Adrenal gland (tissue), 12 donors: ENCODE data around the gene CMYA5. TPM values are rescaled to one million over a fixed set of nuclear protein-coding genes. Genes with fewer than 3 reads are reported as not detected.
"Not testable (repeated sequence)": the region's sequence is repeated elsewhere in the genome, so short reads cannot be mapped to it uniquely, and the experiment has no call there.

Source experiments
- DNase-seq, 7 donors: peaks; one replicate each; pipeline ENCODE4 v3.0.0-alpha.2; 2019 to 2020
- H3K27ac ChIP-seq, 5 donors: fragments of 200-600 bp; sonication (generic) in 4 of 5; 1 replicate in 3 of 5; 2 replicates in 2 of 5; pipeline versions ENCODE4 v1.5.1 to v1.8.0; 2016 to 2020; ENCODE audit warnings: mild to moderate bottlenecking in 1 of 5
- H3K27me3 ChIP-seq: fragments of 200-600 bp; 2 replicates; pipeline ENCODE4 v1.8.0; 2021
- H3K36me3 ChIP-seq, 2 donors: fragments of 200-600 bp; replicated peaks in 1 of 2; 1 replicate in 1 of 2; 2 replicates in 1 of 2; pipeline versions ENCODE4 v1.5.1 to v1.8.0; 2018 to 2022
- H3K4me1 ChIP-seq, 2 donors: fragments of 200-600 bp; replicated peaks in 1 of 2; 1 replicate in 1 of 2; 2 replicates in 1 of 2; pipeline versions ENCODE4 v1.5.1 to v1.8.0; 2018 to 2021
- H3K4me3 ChIP-seq, 4 donors: fragments of 200-600 bp; sonication (generic) in 3 of 4; one replicate each; pipeline ENCODE4 v1.5.1; 2016 to 2018
- H3K9me3 ChIP-seq, 3 donors: fragments of 200-600 bp; sonication (generic) in 1 of 3; replicated peaks in 1 of 3; 1 replicate in 2 of 3; 2 replicates in 1 of 3; pipeline versions ENCODE4 v1.5.1 to v1.8.0; 2016 to 2021
- CTCF ChIP-seq, 6 experiments: fragments of 450-650 bp in 4 of 6; fragments of 200-600 bp in 2 of 6; sonication (generic) in 1 of 6; IDR thresholded peaks; 1 replicate in 5 of 6; 2 replicates in 1 of 6; pipeline versions ENCODE4 v1.5.1 to v1.8.0; 2016 to 2021; ENCODE audit warnings: antibody characterized with exemption in 6 of 6, mild to moderate bottlenecking in 2 of 6, moderate library complexity in 1 of 6
- POLR2A ChIP-seq, 2 donors: fragments of 450-650 bp; IDR thresholded peaks; one replicate each; pipeline ENCODE4 v1.6.1; 2017; ENCODE audit warnings: antibody characterized with exemption in 2 of 2, mild to moderate bottlenecking in 2 of 2, moderate library complexity in 1 of 2
- WGBS, 4 donors: extraction: QIAGEN DNeasy Blood & Tissue Kit in 2 of 4; methylation state at CpG; one replicate each; pipeline versions ENCODE4 v1.1.5 to v1.1.7; 2013 to 2017; 5-methylcytosine and 5-hydroxymethylcytosine counted together
- intact Hi-C, 2 donors: fragments of 100-400 bp; cut with DNase I; formaldehyde crosslinking; loops; one replicate each; pipeline versions ENCODE4 v1.14.1 to v1.15.0; 2022 to 2023
- polyA plus RNA-seq, 3 donors: library from polyadenylated mRNA; stranded (reverse); fragments of 200-250 nt in 2 of 3; fragments of 350-450 nt in 1 of 3; fragmentation: Illumina TruSeq in 1 of 3; extraction: RNeasy Lipid Tissue Mini Kit (QIAGEN cat#74804) in 1 of 3; gene quantifications; one replicate each; pipeline ENCODE4 v1.2.3, GENCODE V29; 2013 to 2014
- total RNA-seq, 9 donors: library from RNA; depleted of rRNA in 4 of 9; stranded (reverse); fragments of >200 nt in 4 of 9; fragments of 120-200 nt in 1 of 9; fragmentation: NEBNext Ultra II Directional in 1 of 9; extraction: Animal tissue kit (Norgen Biotek cat#: 25700) in 1 of 9; gene quantifications; one replicate each; pipeline versions ENCODE4 v1.1.0 to v1.2.4, GENCODE V29; 2013 to 2023
- donor health status: healthy with polysubstance abuse.
- donor health status: Bipolar disorder and iron deficiency.
- donor health status: DM: yes; HTN: yes; CAD: no.
- donor health status: DM: no; HTN: no; CAD: no.
- donor health status: DM: no; HTN: no; CAD: no.
- donor health status: DM: yes; HTN: yes; CAD: no.

The CMYA5 gene
- total and polyA plus RNA-seq, 12 donors, result 0.11 to 5.6 (median 0.40) TPM

GRCh38 chr5:79703381-79703645 lies 13.7 kb downstream of the CMYA5 start:
- Histone ChIP-seq H3K27ac (no peak overlapping the region), H3K27me3 (no peaks in the 10 kb centered on the region), H3K4me1 (no peaks in the 10 kb centered on the region), H3K9me3 (no peaks in the 10 kb centered on the region), H3K36me3 (no peaks in the 10 kb centered on the region), H3K4me3 (no peak overlapping the region)
- TF ChIP-seq CTCF (IDR thresholded peaks at IDR 0.05) (no peak), POLR2A (IDR thresholded peaks at IDR 0.05) (no peak)
- intact Hi-C loops, result no loop called here
- 85 to 92% (median 90%) methylated on average over 1 of the region's 1 CpG for WGBS, 4 donors
- no peak for DNase-seq

- TF ChIP-seq POLR2A (IDR thresholded peaks at IDR 0.05) (no peak), CTCF (IDR thresholded peaks at IDR 0.05) (no peak)
- no peak for DNase-seq
- no peak overlapping the region for H3K4me3 ChIP-seq
- no peaks in the 10 kb centered on the region for H3K36me3 ChIP-seq
- no peaks in the 10 kb centered on the region for H3K9me3 ChIP-seq
- H3K27ac ChIP-seq, result no peak overlapping the region
- no peaks in the 10 kb centered on the region for H3K4me1 ChIP-seq
- intact Hi-C loops, result no loop called here
- no peaks in the 10 kb centered on the region for H3K27me3 ChIP-seq
Observed at GRCh38 chr5:79704553-79704952, 14.9 kb downstream of the CMYA5 start.

GRCh38 chr5:79705632-79706031 lies 16.0 kb downstream of the CMYA5 start:
- Histone ChIP-seq H3K27ac (no peak overlapping the region), H3K36me3 (no peaks in the 10 kb centered on the region), H3K9me3 (no peaks in the 10 kb centered on the region), H3K4me3 (no peak overlapping the region), H3K4me1 (no peaks in the 10 kb centered on the region), H3K27me3 (no peaks in the 10 kb centered on the region)
- 81 to 96% (median 88%) methylated on average over 3 of the region's 3 CpGs for WGBS, 4 donors
- intact Hi-C loops, result no loop called here
- no peak for DNase-seq
- no peak for TF ChIP-seq POLR2A (IDR thresholded peaks at IDR 0.05)
- no peak for TF ChIP-seq CTCF (IDR thresholded peaks at IDR 0.05)

GRCh38 chr5:79706317-79706716 lies 16.7 kb downstream of the CMYA5 start:
- DNase-seq, intact Hi-C loops, H3K9me3 ChIP-seq, H3K4me3 ChIP-seq, H3K4me1 ChIP-seq, H3K36me3 ChIP-seq, H3K27me3 ChIP-seq, H3K27ac ChIP-seq: not testable (repeated sequence)
- 86 to 93% (median 92%) methylated on average over 8 of the region's 8 CpGs for WGBS, 4 donors

- no peak for DNase-seq
- Histone ChIP-seq H3K27me3 (no peaks in the 10 kb centered on the region), H3K4me1 (no peaks in the 10 kb centered on the region), H3K4me3 (no peak overlapping the region), H3K27ac (no peak overlapping the region), H3K36me3 (no peaks in the 10 kb centered on the region), H3K9me3 (no peaks in the 10 kb centered on the region)
- TF ChIP-seq CTCF (IDR thresholded peaks at IDR 0.05) (no peak), POLR2A (IDR thresholded peaks at IDR 0.05) (no peak)
- WGBS, 4 donors, result 52 to 74% (median 59%) methylated on average over 3 of the region's 3 CpGs
- intact Hi-C loops, result no loop called here
Observed at GRCh38 chr5:79707535-79707934, 17.9 kb downstream of the CMYA5 start.
